ENCODE data around the gene SH2D4B.

SH2D4B gene

DNA sequence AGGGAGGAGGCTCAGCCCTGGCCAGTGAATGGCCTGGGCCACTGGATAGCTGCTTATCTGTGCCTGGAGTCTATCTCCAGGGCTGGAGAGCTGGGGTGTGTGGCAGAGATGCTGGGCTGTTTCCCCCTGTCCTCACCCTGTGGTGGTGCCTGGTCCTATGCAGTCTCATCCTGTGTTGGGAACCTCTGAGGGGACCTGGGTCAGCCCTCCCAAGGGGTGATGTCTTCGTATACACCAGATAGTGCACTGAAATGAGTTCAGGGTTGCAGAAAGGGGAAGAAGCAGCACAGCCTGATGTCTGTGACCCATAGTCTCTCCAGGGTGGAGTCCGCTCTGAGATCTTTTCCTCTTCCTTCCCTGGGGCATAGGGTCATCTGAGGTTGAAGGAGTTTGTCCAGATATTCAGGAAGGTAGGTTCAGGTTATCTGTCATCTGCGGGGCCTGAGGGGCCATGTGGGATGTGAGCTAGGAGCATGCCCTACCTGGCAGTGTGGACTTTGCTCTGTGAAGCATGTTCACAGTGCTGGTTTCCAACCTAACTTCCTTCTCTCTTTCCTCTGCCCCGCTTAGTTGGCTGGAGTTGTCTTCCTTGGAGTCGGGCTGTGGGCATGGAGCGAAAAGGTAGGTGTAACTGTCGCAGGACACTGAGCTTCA lies 33.4 kb upstream of the SH2D4B start:
- no peak for DNase-seq

DNA sequence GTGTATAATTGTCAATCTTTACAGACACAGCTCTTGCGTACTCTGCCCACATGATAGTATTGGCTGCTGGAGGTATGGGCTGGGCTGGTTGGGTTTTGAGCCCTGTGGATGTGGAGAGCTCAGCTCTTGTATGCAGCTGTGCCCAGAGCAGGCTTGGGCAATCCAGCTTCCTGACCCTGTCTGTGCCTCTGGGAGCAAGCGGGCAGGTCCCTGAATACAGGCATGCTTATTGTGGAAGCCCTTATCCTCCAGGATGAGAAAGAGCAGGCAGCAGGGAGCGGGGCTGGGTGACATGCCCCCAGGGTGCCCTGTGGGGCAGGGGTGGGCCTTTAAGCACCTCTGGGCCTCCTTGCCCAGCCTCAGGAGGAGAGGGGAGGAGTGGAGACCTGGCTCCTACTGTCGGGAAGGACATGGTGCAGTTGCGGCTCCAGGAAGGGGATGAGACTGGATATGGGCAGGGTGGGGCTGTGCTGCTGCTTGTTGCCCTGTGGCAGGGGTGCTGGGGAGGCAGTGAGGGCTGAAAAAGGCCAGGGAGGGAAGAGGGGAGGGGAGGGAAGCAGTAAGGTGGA lies 32.7 kb upstream of the SH2D4B start:
- no peak for DNase-seq

DNA sequence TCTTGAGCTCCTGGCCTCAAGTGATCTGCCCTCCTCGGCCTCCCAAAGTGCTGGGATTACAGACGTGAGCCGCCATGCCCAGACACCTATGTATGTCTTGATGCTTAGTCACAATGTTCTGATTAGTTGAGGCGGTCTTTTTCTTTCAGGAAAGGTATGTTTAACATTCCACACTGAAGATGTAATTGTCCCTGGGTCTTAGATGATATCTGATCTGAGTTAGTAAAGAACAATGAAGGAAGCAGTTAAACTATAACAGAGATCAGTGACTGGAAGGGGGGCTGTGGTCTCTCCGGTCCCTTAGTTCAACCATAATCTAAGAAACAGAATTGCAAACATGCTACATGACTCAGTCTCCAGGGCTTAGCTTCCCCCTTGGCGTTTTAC lies 31.5 kb upstream of the SH2D4B start:
- DNase-seq: no peak

DNA sequence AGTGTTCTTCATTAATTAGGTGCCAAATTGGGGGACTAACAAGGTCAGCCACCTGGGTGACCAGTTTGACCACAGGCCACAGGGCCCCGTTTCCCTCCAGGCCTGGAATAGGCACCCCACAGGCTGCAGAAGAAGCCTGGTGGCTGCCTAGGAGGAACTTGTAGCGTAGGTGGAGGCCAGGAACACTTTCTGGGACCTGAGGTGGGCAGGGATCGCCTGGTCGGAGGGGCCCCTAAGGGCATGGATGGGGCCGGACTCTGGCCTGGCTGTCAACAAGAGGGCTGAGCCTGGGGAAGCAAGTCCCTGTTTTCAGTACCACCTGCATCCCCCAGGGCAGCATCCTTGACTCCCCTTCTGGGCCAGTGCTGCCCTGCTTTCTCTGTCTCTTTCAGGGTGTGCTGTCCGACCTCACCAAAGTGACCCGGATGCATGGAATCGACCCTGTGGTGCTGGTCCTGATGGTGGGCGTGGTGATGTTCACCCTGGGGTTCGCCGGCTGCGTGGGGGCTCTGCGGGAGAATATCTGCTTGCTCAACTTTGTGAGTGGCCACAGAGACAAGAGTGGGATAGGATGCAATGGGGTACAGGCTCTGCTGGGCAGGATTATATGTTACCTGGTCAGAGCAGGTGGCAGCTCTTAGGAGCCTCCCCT lies 30.7 kb upstream of the SH2D4B start:
- DNase-seq: no peak

DNA sequence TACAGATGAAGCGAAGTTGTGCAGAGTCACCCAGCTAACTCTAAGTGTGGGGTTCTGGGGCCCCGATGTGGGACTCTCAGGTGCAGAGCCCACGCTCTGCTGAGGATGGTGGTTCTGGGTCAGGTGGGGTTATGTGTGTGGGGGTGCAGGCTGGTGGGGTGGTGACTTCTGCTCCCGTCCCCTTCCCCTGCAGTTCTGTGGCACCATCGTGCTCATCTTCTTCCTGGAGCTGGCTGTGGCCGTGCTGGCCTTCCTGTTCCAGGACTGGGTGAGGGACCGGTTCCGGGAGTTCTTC lies 28.6 kb upstream of the SH2D4B start:
- no peak for DNase-seq

DNA sequence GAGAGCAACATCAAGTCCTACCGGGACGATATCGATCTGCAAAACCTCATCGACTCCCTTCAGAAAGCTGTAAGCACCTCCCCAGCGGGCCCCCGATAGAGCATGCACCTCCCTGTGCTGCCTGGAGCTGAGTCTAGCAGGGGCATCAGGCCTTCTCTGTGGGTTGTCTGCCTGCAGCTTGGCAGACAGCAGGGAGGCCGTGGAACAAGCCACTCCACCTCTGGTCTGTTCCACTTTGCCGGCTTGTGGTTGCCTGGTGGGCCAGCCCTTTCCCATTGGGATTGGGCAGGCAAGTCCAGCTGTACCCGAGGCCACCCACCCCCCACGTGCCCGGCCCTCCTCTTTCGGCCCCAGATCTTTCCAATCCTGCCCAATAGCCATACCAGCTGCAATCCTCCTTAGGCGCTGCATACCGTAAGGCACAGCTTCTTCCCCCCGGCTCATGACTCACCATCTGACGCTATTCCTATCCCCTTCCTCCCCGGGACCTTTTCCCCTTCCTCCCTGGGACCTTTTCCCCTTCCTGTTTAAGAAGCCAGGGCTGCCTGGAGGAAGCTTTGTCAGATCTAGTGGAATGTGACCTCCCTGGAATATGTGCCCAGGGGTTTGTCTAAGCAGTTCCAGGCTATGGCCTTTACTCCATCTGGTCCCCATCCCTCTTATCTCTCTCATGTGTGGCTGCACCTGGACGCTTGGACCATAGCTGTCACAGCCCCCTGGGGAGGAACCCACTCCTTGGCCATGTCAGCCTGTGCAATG lies 28.1 kb upstream of the SH2D4B start:
- DNase-seq: no peak

DNA sequence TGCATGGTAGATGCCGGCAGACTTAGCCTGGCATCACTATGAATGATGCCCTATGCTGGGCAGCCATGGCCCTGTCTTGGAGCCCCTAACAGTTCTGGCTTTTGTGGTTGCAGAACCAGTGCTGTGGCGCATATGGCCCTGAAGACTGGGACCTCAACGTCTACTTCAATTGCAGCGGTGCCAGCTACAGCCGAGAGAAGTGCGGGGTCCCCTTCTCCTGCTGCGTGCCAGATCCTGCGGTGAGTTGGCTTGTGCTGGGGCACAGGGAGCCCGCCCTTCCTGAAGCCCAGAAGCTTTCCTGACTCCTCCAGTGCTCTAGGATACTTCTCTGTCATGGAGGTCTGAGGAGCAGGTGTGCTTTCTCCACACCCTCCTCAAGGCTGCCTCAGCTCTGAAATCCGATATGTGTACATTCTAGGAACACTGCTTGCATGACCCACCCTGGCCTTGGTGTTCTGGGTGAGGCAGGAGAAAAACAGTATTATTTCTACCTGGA lies 25.6 kb upstream of the SH2D4B start:
- no peak for DNase-seq

DNA sequence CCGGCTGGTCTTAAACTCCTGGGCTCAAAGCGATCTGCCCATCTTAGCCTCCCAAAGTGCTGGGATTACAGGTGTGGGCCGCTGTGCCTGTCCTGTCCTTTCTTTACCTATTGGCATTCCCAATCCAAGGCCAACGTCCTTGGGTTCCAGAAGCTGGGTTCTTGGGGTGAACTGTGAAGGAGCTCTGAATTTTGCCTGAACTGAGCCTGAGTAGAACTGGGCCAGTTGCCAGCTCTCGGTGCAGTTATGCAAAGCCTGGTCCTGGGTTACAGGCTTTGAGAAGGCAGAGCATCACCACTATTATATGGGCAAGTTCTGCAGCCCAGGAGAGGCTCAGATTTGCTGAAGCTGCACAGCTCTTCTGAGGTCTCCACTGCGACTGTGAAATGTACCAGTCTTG lies 24.6 kb upstream of the SH2D4B start:
- no peak for DNase-seq

DNA sequence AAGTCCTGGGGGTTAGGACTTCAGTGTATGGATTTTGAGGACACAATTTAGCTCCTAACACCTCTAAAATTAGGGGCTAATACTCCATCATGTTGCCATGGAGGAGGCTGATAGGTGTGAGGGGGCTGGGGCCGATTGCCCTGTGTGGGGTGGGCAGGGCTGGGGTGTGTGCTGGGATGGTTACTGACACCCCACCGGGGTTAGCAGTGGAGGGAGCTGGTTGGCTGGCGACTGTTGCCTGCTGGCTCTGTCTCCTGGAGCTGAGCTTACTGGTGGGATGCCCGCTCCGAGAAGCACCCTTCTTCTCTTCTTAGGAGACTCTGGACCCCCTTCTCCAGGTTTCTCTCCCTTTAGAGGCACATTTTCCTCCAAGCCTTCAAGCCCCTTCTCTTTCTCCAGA lies 22.2 kb upstream of the SH2D4B start:
- DNase-seq: no peak

DNA sequence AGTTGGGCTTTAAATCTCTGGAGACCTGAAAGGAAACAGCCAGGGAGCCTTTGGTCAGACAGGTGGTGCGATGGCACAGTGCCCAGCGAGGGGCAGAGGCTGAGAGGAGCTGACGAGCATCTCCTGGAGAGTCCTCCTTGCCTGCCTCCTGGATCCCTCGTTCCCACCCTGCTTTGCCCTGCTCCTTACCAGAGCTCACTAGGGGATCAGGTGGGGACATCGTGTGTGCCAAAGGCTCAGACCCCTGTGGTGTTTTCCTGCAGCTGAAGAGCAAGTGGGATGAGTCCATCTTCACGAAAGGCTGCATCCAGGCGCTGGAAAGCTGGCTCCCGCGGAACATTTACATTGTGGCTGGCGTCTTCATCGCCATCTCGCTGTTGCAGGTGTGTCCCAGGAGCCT lies 21.8 kb upstream of the SH2D4B start:
- DNase-seq: no peak

DNA sequence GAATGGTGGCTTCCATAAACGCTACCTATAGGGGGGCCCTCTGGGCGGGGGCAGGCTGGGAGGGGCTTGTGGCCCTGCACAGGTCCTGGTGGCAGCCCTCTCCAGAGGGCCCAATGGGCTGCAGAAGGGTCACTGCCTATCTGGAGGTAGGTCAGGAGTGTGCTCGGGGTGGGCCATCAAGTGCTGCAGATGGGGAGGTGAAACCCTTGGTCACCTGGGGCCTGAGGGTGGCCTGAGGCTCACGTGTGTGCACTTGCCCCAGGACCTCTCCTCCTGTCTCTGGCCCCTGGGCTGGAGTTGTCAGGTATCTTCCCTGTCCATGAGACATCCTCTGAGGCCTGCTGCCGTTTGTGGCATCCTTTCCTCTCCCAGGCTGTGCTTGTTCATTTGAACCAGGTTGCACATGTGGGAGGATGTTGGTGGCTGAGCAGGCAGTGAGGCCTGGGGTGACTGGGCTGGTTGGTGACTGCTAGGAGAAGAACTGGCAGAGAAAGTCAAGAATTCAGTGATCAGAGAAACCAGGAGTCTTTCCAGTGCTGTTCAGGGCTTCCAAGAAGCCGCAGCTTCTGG lies 21.1 kb upstream of the SH2D4B start:
- no peak for DNase-seq

DNA sequence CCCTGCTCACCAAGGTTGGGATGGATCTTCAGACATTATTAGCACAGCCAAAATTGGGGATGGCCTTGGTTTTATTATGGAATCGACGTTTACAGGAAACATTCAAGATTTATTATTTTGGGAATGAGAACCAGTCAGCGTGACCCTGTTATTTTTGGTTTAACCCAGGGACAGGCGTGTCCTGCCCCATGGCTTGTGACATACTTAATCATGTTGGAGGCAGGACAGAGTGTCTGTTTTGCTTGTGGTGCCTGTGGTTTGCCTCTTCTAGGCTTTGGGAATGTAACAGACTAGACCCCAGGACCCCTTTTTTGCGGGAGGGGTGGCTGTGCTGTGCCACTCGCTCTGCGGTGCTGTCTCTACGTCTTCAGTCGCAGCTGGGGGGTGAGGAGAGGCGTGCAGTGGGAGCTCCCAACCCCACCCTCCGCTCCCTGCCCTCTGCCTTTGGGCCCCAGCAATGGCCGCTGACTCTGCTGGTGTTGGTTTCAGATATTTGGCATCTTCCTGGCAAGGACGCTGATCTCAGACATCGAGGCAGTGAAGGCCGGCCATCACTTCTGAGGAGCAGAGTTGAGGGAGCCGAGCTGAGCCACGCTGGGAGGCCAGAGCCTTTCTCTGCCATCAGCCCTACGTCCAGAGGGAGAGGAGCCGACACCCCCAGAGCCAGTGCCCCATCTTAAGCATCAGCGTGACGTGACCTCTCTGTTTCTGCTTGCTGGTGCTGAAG lies 20.1 kb upstream of the SH2D4B start:
- no peak for DNase-seq

DNA sequence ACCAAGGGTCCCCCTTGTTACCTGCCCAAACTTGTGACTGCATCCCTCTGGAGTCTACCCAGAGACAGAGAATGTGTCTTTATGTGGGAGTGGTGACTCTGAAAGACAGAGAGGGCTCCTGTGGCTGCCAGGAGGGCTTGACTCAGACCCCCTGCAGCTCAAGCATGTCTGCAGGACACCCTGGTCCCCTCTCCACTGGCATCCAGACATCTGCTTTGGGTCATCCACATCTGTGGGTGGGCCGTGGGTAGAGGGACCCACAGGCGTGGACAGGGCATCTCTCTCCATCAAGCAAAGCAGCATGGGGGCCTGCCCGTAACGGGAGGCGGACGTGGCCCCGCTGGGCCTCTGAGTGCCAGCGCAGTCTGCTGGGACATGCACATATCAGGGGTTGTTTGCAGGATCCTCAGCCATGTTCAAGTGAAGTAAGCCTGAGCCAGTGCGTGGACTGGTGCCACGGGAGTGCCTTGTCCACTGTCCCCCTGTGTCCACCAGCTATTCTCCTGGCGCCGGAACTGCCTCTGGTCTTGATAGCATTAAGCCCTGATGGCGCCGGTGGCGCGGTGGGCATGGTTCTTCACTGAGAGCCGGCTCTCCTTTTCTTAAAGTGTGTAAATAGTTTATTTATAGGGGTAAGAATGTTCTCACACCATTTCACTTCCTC lies 19.4 kb upstream of the SH2D4B start:
- no peak for DNase-seq

DNA sequence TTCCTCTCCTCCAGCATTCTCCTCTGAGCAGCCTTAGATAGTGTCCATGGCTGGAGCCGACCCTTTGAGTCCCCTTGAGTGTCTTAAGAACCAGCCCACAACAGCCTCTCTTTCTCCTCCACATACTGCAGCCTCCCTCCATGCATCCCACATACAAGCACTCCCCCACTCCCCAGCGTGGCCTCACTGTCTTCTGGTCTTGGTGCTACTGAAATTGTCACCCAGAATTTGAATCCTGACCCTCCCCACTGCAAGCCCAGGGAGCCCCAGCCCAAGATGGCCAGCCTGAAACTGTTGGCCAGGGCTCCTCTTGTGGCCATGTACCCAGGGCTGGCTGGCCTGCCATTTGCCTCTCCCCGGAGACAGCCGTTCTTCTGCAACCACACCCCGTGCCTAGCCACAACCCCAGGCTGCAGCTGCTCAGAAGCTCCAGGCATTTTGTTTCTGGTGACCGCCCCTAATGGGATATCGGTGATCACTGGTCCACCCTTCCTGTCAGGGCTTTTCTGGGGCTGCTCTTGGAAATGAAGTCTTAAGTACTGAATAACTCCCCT lies 18.8 kb upstream of the SH2D4B start:
- DNase-seq: no peak

DNA sequence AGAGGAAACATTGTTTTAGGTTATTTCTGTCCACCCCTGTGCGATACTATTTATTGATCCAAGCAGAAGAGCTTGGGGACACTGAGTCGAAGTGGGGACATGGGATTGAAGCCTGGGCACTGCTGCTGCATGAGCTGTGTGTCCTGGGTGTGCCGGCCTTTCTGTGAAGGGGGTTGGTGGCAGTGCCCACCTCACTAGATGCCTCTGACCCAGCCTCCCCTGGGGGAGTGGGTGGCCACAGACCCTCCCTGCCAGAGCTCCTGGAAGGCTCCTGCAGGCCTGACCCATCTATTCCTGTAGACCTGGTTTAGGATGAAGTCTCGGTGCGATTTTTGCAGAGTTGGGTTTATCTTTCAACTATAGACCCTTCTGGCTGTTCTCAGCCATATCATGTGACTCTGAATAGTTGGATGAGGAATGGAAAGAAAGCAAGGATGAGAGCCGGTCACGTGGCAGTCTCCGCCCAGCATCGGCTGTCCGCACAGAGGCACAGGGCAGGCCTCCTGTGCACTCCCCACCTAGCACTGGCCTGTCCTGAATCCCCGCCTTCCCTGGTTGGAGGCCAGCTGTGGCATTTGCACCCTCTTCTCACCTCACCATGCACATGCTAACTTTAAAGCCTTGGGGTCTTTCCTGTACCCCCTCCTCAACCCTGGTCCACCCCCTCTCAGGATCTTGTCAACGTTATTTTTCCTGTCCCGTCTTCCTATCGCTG lies 17.6 kb upstream of the SH2D4B start:
- DNase-seq: no peak

DNA sequence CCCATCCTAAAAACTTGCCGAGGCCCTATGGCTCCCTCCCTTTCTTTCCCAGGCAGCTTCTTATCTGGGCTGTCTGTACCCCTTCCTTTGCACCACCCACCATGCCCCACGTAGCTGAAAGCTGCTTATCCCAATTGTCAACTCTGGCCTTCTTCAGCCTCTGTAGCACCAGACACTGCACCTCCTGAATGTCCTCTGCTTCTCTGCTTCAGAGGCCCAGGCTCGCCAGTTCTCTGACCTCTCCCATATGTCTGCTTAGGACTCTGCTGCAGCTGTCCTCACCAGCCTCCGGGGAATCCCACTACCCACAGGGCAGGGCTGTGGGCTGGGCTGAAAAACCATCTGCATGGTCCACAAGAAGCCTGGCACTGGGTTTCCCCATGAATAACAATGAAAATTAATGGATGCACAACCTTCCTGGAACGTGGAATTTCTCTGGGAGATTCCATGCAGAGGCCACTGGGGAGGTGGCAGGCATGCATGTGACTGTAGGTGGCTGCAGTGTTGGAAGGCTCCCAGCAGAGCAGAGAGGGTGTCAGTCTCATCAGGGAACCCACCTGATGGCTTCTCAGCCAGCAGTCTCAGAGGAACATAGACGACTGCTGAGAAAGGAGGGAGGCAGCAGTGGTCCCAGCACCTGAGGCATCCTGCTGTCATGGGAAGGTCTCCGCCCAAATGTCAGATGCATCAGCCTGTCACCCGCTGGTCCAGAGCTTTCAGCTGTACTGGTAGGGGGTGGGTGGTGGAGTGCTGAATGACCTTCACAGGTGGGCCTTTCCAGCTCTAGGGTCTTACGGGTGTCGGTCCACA lies 16.8 kb upstream of the SH2D4B start:
- DNase-seq: no peak

DNA sequence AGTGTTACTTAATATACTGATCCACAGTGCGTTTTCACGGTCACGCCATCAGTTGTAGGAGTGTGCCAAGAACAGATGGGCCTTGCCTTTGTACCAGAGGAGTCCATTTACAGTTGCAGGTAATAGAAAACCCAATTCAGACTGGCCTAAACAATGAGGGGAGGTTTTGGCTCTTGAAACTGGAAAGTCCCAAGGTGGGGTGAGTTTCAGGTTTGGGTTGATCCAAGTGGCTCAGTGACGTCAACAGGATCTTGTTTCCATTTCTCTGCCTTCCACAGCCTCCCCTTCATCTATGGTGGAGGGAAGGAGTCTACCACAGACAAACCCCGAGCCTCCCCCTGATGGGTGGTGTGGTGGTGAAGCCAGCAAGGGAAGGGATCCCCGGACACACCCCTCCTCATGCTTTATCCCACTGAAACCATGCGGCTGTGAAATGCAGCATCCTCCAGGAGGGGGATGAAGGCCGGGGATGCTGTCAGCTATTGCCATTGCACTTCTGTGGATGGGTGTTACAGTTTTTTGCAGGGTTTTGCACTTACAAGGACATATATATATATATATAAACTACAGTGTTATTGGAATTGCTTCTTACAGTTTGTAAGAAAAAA lies 14.8 kb upstream of the SH2D4B start:
- DNase-seq: no peak

DNA sequence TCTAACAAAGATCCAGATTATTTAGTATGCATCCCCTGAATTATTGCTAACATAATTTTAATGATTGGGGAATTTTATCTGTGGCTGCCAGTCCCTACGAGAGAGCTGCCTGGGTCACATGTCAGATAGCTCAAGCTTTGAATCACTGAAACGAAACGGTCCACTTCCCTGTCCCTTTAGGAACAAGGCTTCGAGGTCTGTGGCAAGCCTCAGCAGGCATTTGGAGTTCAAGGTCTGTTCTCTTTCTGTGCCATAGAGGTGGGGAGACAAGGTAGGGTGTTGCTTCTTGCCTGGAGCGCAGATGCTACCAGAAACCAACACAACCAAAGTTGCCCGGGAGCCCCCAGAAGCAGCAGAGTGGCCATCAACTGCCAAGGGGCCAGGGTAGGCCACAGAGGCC lies 13.9 kb upstream of the SH2D4B start:
- DNase-seq: no peak

DNA sequence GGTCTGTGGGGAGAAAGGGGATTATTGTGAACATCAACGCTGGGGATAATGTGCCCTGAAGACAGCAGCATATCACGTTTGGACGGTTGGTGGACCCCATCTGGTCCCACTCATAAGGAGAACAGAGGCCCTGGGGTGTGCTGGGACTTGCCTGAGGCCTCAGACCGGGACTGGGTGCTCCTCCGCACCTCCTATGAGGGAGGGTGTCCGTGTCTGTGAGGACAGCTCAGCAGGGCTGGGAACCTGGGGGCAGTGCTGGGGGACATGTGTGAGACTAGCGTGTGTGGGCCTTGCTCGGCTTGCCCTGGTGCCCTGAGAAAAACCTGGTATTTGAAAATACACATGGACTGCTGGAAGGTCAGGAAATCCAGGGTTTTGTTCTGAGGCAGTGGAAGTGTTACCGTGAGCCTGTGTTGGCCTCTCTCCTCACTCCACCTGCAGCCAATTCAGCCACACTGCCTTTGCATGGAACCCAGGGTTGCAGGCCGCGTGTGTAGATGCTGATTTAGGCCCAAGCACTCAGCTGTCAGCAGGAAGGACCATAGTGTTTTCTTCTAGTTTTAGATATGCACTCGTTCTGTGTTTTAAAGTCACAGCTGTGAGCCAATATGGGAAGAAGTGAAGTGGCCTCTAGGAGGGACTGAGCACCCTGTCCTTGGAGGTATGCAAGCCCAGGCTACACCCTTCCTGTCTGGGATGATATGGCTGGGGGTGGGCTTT lies 13.4 kb upstream of the SH2D4B start:
- no peak for DNase-seq

Measured in NCI-H1436 (cell line).